GM23338 (cell line): ENCODE measurements around the gene SUPT6H. TPM values are rescaled to one million over a fixed set of nuclear protein-coding genes. Genes with fewer than 3 reads are reported as not detected.

ENCODE experiments used
- ATAC-seq: fragments of 200-7000 bp; cut with Tn5 transposase; 3 replicates; pipeline ENCODE4 v1.9.1; 2020
- DNase-seq: peaks from one replicate; pipeline ENCODE4 v3.0.0-alpha.2; 2015; ENCODE audit warnings: low spot score
- H2AFZ ChIP-seq: fragments of 200-600 bp; sonication (generic); 2 replicates; pipeline ENCODE4 v1.8.0; 2016; ENCODE audit warnings: antibody characterized with exemption, mild to moderate bottlenecking, moderate library complexity
- H3F3A ChIP-seq: fragments of 200-600 bp; sonication (generic); replicated peaks from 2 replicates; pipeline ENCODE4 v1.8.0; 2017; ENCODE audit warnings: antibody characterized with exemption, mixed run types, low read depth
- H3K27ac ChIP-seq: fragments of 200-600 bp; sonication (generic); 2 replicates; pipeline ENCODE4 v1.6.1; 2016; ENCODE audit warnings: low read depth
- H3K27me3 ChIP-seq: fragments of 200-600 bp; sonication (generic); 2 replicates; pipeline ENCODE4 v1.8.0; 2016; ENCODE audit warnings: mild to moderate bottlenecking, mixed run types, moderate library complexity; ENCODE audit not compliant: insufficient read depth
- H3K36me3 ChIP-seq: fragments of 200-600 bp; sonication (generic); 2 replicates; pipeline ENCODE4 v1.8.0; 2016; ENCODE audit warnings: mild to moderate bottlenecking; ENCODE audit not compliant: insufficient read depth
- H3K4me1 ChIP-seq: fragments of 200-600 bp; sonication (generic); 2 replicates; pipeline ENCODE4 v1.8.0; 2016; ENCODE audit warnings: mild to moderate bottlenecking, moderate library complexity; ENCODE audit not compliant: insufficient read depth
- H3K4me2 ChIP-seq: fragments of 200-600 bp; sonication (generic); 2 replicates; pipeline ENCODE4 v1.7.1; 2017; ENCODE audit warnings: mixed run types
- H3K4me3 ChIP-seq: fragments of 200-600 bp; sonication (generic); 2 replicates; pipeline ENCODE4 v1.6.1; 2016; ENCODE audit warnings: mixed run types
- H3K79me2 ChIP-seq: fragments of 200-600 bp; sonication (generic); replicated peaks from 2 replicates; pipeline ENCODE4 v1.8.0; 2017; ENCODE audit warnings: mild to moderate bottlenecking; ENCODE audit not compliant: insufficient read depth
- H3K9me2 ChIP-seq: fragments of 200-600 bp; sonication (generic); 2 replicates; pipeline ENCODE4 v1.8.0; 2017; ENCODE audit not compliant: insufficient read depth
- H4K20me1 ChIP-seq: fragments of 200-600 bp; sonication (generic); replicated peaks from 2 replicates; pipeline ENCODE4 v1.8.0; 2017; ENCODE audit warnings: mild to moderate bottlenecking; ENCODE audit not compliant: insufficient read depth
- H3K27ac Mint-ChIP-seq: 2 replicates; pipeline ENCODE4 v1.8.0; 2020; ENCODE audit warnings: inconsistent platforms, mild to moderate bottlenecking, moderate library complexity, mixed read lengths
- H3K27me3 Mint-ChIP-seq: 3 replicates; pipeline ENCODE4 v1.8.0; 2022; ENCODE audit warnings: low read depth, mild to moderate bottlenecking, moderate library complexity, mixed read lengths, inconsistent platforms; ENCODE audit not compliant: insufficient read depth, poor library complexity
- H3K36me3 Mint-ChIP-seq: 3 replicates; pipeline ENCODE4 v1.8.0; 2021; ENCODE audit warnings: low read depth, mild to moderate bottlenecking, inconsistent platforms, moderate library complexity, mixed read lengths
- H3K4me1 Mint-ChIP-seq: 3 replicates; pipeline ENCODE4 v1.8.0; 2020; ENCODE audit warnings: mild to moderate bottlenecking, inconsistent platforms, mixed read lengths
- H3K4me3 Mint-ChIP-seq: 3 replicates; pipeline ENCODE4 v1.8.0; 2021; ENCODE audit warnings: moderate library complexity, mild to moderate bottlenecking, inconsistent platforms, mixed read lengths
- H3K9me3 Mint-ChIP-seq: 3 replicates; pipeline ENCODE4 v1.8.0; 2020; ENCODE audit warnings: moderate library complexity, mild to moderate bottlenecking, inconsistent platforms, mixed read lengths
- CTCF ChIP-seq, 2 experiments: fragments of 200-600 bp in 1 of 2; sonication (generic) in 1 of 2; conservative IDR thresholded peaks; 2 replicates each; pipeline versions ENCODE4 v1.5.1 to v1.6.1; 2016 to 2017; ENCODE audit warnings: antibody characterized with exemption in 2 of 2, low read depth in 2 of 2, mild to moderate bottlenecking in 2 of 2, moderate library complexity in 1 of 2
- EZH2phosphoT487 ChIP-seq: fragments of 200-600 bp; sonication (generic); IDR thresholded peaks from one replicate; pipeline ENCODE4 v1.8.1; 2018; ENCODE audit warnings: antibody characterized with exemption; ENCODE audit not compliant: unreplicated experiment
- NANOG ChIP-seq: IDR thresholded peaks from 2 replicates; pipeline ENCODE4 v1.6.1; 2016; ENCODE audit warnings: antibody characterized with exemption, borderline replicate concordance
- POLR2AphosphoS5 ChIP-seq: IDR thresholded peaks from 2 replicates; pipeline ENCODE4 v1.6.1; 2016; ENCODE audit warnings: antibody characterized with exemption, low read depth
- REST ChIP-seq: IDR thresholded peaks from one replicate; pipeline ENCODE4 v1.6.1; 2018; ENCODE audit warnings: antibody characterized with exemption; ENCODE audit not compliant: unreplicated experiment
- STAT1 ChIP-seq: IDR thresholded peaks from one replicate; pipeline ENCODE4 v1.6.1; 2016; ENCODE audit warnings: antibody characterized with exemption; ENCODE audit not compliant: unreplicated experiment
- ZNF114 ChIP-seq: fragments of 250-450 bp; sonication (Bioruptor Pico); IDR thresholded peaks from 2 replicates; pipeline ENCODE4 v1.5.0; 2020; ENCODE audit warnings: mild to moderate bottlenecking, moderate library complexity
- ZNF331 ChIP-seq: fragments of 250-450 bp; sonication (Bioruptor Pico); IDR thresholded peaks from 2 replicates; pipeline ENCODE4 v1.5.0; 2020; ENCODE audit warnings: low read depth, mild to moderate bottlenecking, moderate library complexity
- ZNF462 ChIP-seq: fragments of 250-450 bp; sonication (Bioruptor Pico); IDR thresholded peaks from 2 replicates; pipeline ENCODE4 v1.5.0; 2020; ENCODE audit warnings: mild to moderate bottlenecking, moderate library complexity
- polyA plus RNA-seq: library from polyadenylated mRNA; unstranded; fragments of >200 nt; fragmentation: Nextera tagmentation; extraction: Ambion mirVana; gene quantifications from 2 replicates; pipeline ENCODE4 v1.2.1, GENCODE V29; 2016
- total RNA-seq: library from RNA; depleted of rRNA; stranded (reverse); fragments of >200 nt; shearing (Covaris generic); gene quantifications from 2 replicates; pipeline ENCODE4 v1.2.3, GENCODE V29; 2014

The SUPT6H gene
- total and polyA plus RNA-seq, 2 experiments from 2014 or later: 17.8 to 70.7 TPM

- H3K36me3 ChIP-seq: peaks cover 48% of the 10 kb centered on the region
- no peak overlapping the region for H3K4me3 Mint-ChIP-seq
- no peak overlapping the region for H3K27ac ChIP-seq
- no peak overlapping the region for H3K4me2 ChIP-seq
- ATAC-seq (peak; percentile 94), DNase-seq (peak; percentile 82)
- no peaks in the 10 kb centered on the region for H3K9me2 ChIP-seq
- H4K20me1 ChIP-seq: peaks cover 35% of the 10 kb centered on the region
- TF ChIP-seq EZH2phosphoT487: no peak
- TF ChIP-seq ZNF331 (CRISPR knock-in tag): no peak
- peak; percentile 74 to 76 for TF ChIP-seq CTCF (conservative IDR thresholded peaks at IDR 0.05; ENCODE audit: low read depth in 2 of 2)
- H3K79me2 ChIP-seq: no peaks in the 10 kb centered on the region
- no peak overlapping the region for H3K4me3 ChIP-seq
- H3K4me1 Mint-ChIP-seq: no peaks in the 10 kb centered on the region
- H3K4me1 ChIP-seq: no peaks in the 10 kb centered on the region
- no peak overlapping the region for H2AFZ ChIP-seq
- no peak overlapping the region for H3K27ac Mint-ChIP-seq
- peaks cover 82% of the 10 kb centered on the region for H3K36me3 Mint-ChIP-seq
- peaks cover 8% of the 10 kb centered on the region; the same call in 1 of the 2 replicates for H3F3A ChIP-seq
- H3K27me3 Mint-ChIP-seq: no peaks in the 10 kb centered on the region
- no peaks in the 10 kb centered on the region for H3K9me3 Mint-ChIP-seq
- H3K27me3 ChIP-seq: no peaks in the 10 kb centered on the region
These were observed 48.8 kb upstream of the SUPT6H start for GRCh38 chr17:28612936-28613872.

- H3K36me3 ChIP-seq: peaks cover 55% of the 10 kb centered on the region
- H3F3A ChIP-seq: peaks cover 8% of the 10 kb centered on the region; the same call in 1 of the 2 replicates
- no peak for DNase-seq
- H3K79me2 ChIP-seq: no peaks in the 10 kb centered on the region
- ATAC-seq: peak; percentile 18; the same call in 2 of the 3 replicates
- peaks cover 35% of the 10 kb centered on the region for H4K20me1 ChIP-seq
- Mint-ChIP-seq H3K4me1 (no peaks in the 10 kb centered on the region), H3K36me3 (peaks cover 89% of the 10 kb centered on the region), H3K27me3 (no peaks in the 10 kb centered on the region), H3K4me3 (no peak within 1 kb of the TSS), H3K27ac (no peak within 1 kb of the TSS), H3K9me3 (no peaks in the 10 kb centered on the region)
- no peaks in the 10 kb centered on the region for H3K27me3 ChIP-seq
- no peak within 1 kb of the TSS for H3K4me2 ChIP-seq
- H3K4me3 ChIP-seq: no peak within 1 kb of the TSS
- no peaks in the 10 kb centered on the region for H3K9me2 ChIP-seq
- H2AFZ ChIP-seq: no peak within 1 kb of the TSS
- no peaks in the 10 kb centered on the region for H3K4me1 ChIP-seq
- H3K27ac ChIP-seq: no peak within 1 kb of the TSS
- TF ChIP-seq NANOG (no peak), ZNF462 (CRISPR knock-in tag) (no peak), REST (no peak), STAT1 (no peak), POLR2AphosphoS5 (no peak), ZNF114 (CRISPR knock-in tag) (no peak)
These were observed 48.0 kb upstream of the SUPT6H start, which contains the start of gene RSKR for GRCh38 chr17:28613931-28614381. RSKR (minus strand) TSS chr17:28614185; CDS start chr17:28614161, 24 bp downstream.
